Adrenal gland (tissue), 5 donors: ENCODE measurements around the gene PPP2R5D.

Source experiments
- CTCF ChIP-seq, 6 experiments: fragments of 450-650 bp in 4 of 6; fragments of 200-600 bp in 2 of 6; sonication (generic) in 1 of 6; IDR thresholded peaks; 1 replicate in 5 of 6; 2 replicates in 1 of 6; pipeline versions ENCODE4 v1.5.1 to v1.8.0; 2016 to 2021; ENCODE audit warnings: antibody characterized with exemption in 6 of 6, mild to moderate bottlenecking in 2 of 6, moderate library complexity in 1 of 6
- POLR2A ChIP-seq, 2 donors: fragments of 450-650 bp; IDR thresholded peaks; one replicate each; pipeline ENCODE4 v1.6.1; 2017; ENCODE audit warnings: antibody characterized with exemption in 2 of 2, mild to moderate bottlenecking in 2 of 2, moderate library complexity in 1 of 2
- donor health status: DM: no; HTN: no; CAD: no.

GRCh38 chr6:43036712-43037111 is 52.3 kb downstream of the PPP2R5D start:
- TF ChIP-seq CTCF (IDR thresholded peaks at IDR 0.05) (no peak), POLR2A (IDR thresholded peaks at IDR 0.05) (no peak)
